Astrocyte of the cerebellum (primary cell): ENCODE results near the gene UNC79.
"Not testable (repeated sequence)": the region's sequence is repeated elsewhere in the genome, so short reads cannot be mapped to it uniquely, and the experiment has no call there.

ENCODE experiments used
- DNase-seq: peaks from one replicate; pipeline ENCODE4 v3.0.0-alpha.2; 2011; ENCODE audit warnings: low read depth
- H3K4me3 ChIP-seq: 2 replicates; pipeline ENCODE4 v1.5.1; 2011; ENCODE audit warnings: mild to moderate bottlenecking, low read depth, low read length, moderate library complexity
- in situ Hi-C: cut with HindIII; loops from 2 replicates; pipeline ENCODE4 v1.10.0; 2017; ENCODE audit warnings: low sequenced_read_pairs
- TF ChIP-seq, protein P1 (sequence below): IDR thresholded peaks from 2 replicates; pipeline ENCODE4 v1.5.1; 2012; ENCODE audit warnings: low read length, low read depth, moderate library complexity, mild to moderate bottlenecking; ENCODE audit errors: missing control alignments

The UNC79 gene

DNA sequence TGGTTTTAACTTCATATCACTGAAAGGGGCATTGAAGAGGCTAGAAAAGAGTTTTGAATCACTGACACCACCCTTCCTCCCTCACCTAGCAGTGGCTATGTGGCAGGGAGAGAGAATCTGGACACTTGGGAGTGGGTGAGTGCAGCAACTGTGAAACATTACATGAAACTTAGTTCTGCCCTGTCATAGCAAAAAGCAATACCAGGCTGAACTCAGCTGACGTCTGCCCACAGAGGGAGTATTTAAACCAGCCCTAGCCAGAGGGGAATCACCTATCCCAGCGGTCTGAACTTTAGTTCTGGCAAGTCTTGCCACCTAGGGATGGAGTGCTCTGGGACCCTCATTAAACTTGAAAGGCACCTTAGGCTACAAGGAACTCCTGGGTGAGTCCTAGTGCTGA lies 20.7 kb upstream of the UNC79 start:
- in situ Hi-C loops = no loop called here
- no peak for DNase-seq
- TF ChIP-seq, protein P1, sequence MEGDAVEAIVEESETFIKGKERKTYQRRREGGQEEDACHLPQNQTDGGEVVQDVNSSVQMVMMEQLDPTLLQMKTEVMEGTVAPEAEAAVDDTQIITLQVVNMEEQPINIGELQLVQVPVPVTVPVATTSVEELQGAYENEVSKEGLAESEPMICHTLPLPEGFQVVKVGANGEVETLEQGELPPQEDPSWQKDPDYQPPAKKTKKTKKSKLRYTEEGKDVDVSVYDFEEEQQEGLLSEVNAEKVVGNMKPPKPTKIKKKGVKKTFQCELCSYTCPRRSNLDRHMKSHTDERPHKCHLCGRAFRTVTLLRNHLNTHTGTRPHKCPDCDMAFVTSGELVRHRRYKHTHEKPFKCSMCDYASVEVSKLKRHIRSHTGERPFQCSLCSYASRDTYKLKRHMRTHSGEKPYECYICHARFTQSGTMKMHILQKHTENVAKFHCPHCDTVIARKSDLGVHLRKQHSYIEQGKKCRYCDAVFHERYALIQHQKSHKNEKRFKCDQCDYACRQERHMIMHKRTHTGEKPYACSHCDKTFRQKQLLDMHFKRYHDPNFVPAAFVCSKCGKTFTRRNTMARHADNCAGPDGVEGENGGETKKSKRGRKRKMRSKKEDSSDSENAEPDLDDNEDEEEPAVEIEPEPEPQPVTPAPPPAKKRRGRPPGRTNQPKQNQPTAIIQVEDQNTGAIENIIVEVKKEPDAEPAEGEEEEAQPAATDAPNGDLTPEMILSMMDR = no peak
- no peak overlapping the region for H3K4me3 ChIP-seq

DNA sequence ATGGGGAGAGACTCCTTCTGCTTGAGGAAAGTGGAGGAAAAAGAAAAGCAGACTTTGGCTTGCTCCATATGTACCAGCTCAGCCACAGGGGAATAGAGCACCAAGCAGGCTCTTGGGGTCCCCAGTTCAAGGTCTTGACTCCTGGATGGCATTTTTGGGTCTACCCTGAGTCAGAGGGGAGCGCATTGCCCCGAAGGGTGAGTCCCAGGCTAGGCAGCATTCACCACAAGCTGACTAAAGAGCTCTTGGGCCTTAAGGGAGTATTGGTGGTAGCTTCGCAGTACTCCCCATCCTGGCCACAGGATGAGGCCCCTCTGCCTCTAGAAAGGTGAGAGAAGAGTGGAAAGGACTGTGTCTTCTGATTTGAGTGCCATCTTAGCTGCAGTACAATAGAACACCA lies 19.8 kb upstream of the UNC79 start:
- no peak overlapping the region for H3K4me3 ChIP-seq
- in situ Hi-C loops = no loop called here
- no peak for DNase-seq
- TF ChIP-seq, protein P1 = no peak

DNA sequence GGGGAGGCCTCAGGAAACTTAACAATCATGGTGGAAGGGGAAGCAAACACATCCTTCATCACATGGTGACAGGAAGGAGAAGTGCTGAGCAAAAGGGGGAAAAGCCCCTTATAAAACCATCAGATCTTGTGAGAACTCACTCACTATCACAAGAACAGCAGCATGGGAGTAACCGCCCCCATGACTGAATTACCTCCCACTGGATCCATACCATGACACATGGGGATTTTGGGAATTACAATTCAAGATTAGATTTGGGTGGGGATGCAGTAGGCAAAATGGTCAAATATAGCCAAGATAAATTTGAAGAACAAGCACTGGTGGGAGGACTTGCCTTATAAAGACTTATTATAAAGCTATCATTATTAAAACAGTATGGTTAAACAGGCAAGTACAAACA lies 5.6 kb upstream of the UNC79 start:
- H3K4me3 ChIP-seq, DNase-seq, in situ Hi-C loops: not testable (repeated sequence)

DNA sequence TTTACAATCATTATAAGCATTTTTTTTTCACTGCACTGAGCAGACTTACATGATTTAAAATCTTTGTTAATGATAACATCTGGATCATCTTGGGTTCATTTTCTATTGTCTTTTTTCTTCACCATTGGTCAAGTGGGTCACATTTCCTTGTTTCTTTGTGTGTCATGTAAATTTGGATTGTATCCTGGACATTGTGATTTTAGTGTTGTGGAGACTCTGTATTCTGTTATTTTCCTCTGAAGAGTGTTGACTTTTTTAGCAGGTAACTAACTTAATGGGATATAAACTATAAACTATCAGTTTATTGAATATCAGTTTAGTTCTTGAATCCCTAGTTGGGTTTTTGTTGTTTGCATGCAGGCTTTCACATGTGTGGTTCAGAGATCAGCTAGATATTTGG lies 4.0 kb upstream of the UNC79 start:
- TF ChIP-seq, protein P1 = no peak
- no peak for DNase-seq
- no peak overlapping the region for H3K4me3 ChIP-seq
- in situ Hi-C loops = no loop called here

DNA sequence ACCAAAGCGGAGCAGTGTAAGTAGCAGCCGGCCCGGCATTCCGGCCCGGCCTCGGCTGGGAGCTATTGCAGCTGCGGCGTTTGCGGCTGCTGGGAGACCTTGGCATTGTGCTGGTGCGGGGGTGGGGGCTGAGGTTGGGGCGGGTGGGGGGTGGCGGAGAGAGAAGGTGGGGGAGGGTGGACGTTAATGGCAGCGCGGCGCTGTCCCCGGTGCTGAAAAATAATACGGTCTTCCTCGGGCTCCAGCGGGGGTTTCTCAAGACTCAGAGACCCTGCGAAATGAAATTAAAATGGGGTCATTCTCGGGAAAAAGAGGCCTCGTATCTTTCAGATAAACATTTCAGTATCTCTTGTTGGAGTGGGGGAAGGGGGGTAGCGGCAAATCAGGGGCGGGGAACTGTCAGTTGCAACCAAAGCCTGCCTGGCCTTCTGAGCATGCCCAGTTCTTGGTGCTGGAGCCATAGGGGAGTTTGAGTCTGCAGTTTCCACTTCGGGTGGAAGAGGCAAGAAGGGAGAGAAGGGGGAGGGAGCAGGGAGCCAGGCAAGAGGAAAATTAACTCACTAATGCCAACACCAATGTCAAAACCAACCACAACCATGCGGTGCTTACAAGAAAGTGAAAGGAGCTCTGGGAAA lies 414 bp downstream of the UNC79 start:
- peak overlapping the region; percentile 30 for H3K4me3 ChIP-seq
- DNase-seq = no peak
- in situ Hi-C loops = no loop called here
- TF ChIP-seq, protein P1 = no peak

DNA sequence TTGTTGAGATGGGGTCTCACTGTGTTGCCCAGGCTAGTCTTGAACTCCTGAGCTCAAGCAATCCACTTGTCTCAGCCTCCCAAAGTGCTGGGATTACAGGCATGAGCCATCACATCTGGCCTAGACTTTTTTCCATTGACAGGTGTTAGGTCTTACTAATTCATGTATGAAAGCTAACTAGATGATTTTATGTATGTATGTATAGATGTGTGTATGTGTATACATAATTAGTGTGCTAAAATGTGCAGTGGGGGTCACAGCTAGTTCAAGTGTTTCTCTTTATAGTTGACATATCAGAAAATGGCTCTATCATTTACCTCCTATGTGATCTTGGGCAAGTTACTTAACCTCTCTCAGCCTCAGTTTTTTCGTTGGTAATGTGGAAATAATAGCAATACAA lies 23.5 kb downstream of the UNC79 start:
- in situ Hi-C loops = no loop called here
- DNase-seq = no peak
- TF ChIP-seq, protein P1 = no peak

DNA sequence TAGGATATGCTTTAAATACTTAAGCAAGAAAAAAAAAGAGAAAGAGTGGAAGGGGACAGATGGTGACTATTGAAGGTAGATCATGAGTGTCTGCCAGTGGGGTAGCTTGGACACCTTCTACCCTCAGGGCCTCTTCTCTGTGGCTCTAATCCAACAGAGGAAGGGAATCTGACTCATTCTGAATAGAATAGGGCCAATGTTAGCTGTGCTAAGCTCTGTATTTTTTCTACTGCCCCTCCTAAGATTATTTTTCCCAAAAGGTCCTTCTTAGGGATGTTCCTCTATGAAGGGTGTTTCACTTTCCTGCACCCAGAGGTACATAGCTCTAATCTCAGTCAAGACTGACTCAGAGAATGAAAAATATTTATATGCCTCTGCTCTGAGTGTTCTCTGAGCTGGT lies 25.6 kb downstream of the UNC79 start:
- in situ Hi-C loops = no loop called here
- TF ChIP-seq, protein P1 = no peak
- no peak for DNase-seq
- no peak overlapping the region for H3K4me3 ChIP-seq

More for the DNA sequence above, 23.5 kb downstream of the UNC79 start:
- no peak overlapping the region for H3K4me3 ChIP-seq
